KOPT-K1 (cell line): Measurements from ENCODE around the gene SCGB1D1.

Experiments
- H3K27ac ChIP-seq: fragments of 200-600 bp; sonication (generic); 2 replicates; pipeline ENCODE4 v1.5.1; 2016; ENCODE audit warnings: antibody characterized with exemption, mild to moderate bottlenecking, low read depth, low read length; ENCODE audit not compliant: poor library complexity, severe bottlenecking
- H3K36me3 ChIP-seq: fragments of 200-600 bp; sonication (generic); 2 replicates; pipeline ENCODE4 v1.5.1; 2017; ENCODE audit warnings: antibody characterized with exemption, mild to moderate bottlenecking, low read length, moderate library complexity; ENCODE audit not compliant: insufficient read depth
- H3K9me3 ChIP-seq: fragments of 200-600 bp; sonication (generic); 2 replicates; pipeline ENCODE4 v1.5.1; 2017; ENCODE audit warnings: antibody characterized with exemption, low read length, mild to moderate bottlenecking; ENCODE audit not compliant: insufficient read depth, poor library complexity, severe bottlenecking

SCGB1D1 gene

DNA sequence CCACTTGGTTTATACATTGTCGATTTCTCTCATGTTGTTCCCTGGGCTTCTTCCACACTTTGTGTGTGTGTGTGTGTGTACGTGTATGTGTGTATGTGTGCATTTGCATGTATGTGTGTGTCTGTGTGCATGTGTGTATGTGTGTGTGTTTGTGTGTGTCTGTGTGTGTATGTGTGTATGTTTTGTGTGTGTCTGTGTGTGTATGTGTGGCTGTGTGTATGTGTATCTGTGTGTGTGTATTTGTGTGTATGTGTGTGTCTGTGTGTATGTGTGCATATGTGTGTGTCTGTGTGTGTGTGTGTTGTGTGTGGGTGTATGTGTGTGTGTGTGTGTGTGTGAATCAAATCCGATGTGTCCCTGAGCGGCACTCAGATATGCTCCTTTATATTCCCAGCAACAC lies 47.5 kb downstream of the SCGB1D1 start:
- H3K9me3 ChIP-seq = no peaks in the 10 kb centered on the region
- no peaks in the 10 kb centered on the region for H3K36me3 ChIP-seq
- H3K27ac ChIP-seq = no peak overlapping the region

DNA sequence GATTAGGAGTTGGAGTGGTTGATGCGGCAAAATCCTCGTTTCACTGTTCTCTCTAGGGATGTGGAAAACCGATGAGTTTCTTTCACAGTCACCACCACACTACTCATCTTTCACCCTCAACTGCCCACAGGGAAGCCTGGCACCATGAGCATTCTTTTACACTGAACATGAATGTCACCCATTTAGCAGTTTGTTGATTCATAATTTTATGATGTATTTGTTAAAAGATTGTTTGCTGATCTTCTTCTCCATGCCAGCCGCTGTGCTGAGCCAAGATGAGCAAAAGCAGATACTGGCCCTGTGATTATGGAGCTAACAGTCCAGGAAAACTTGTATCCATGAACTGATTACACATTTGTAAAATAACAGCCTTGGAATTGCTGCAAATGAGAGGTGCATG lies 48.1 kb downstream of the SCGB1D1 start:
- Histone ChIP-seq H3K9me3 (no peaks in the 10 kb centered on the region), H3K27ac (no peak overlapping the region), H3K36me3 (no peaks in the 10 kb centered on the region)

DNA sequence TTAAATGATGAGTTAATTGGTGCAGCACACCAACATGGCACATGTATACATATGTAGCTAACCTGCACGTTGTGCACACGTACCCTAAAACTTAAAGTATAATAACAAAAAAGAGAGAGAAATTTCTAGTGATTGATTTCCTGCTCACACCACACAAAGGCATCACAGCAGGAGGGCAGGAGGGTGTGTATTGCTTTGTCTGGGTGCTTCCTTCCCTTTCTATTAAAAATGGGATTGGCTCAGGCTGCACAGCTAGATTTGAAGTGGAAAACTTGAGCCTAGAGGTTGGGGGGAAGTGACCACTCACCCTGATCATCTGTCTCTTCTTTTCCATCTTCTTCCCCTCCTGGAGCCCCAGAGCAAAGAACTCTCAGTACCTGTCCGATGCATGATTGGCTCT lies 51.1 kb downstream of the SCGB1D1 start:
- Histone ChIP-seq H3K36me3 (no peaks in the 10 kb centered on the region), H3K27ac (no peak overlapping the region), H3K9me3 (no peaks in the 10 kb centered on the region)

DNA sequence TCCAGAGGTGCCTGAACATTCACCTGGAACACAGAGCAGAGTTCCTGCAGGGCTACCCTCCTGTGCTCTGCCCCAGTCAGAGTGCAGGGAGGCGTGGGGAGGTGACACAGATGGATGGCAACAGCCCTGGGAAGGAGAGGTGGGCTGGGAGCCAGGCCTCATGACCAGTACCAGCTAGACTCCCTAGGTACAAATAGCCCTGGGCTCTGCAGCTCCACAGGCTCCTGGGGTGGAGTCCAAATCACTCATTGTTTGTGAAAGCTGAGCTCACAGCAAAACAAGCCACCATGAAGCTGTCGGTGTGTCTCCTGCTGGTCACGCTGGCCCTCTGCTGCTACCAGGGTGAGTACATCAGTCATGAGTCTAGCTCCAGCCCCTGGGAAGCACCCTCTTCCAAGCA lies 52.0 kb downstream of the SCGB1D1 start, which contains the start of gene SCGB1D2:
SCGB1D2 (plus strand) TSS at position 219 of the 400 bp plus-strand sequence; CDS start at position 288, 69 bp downstream.
- no peak within 1 kb of the TSS for H3K27ac ChIP-seq
- H3K9me3 ChIP-seq = no peaks in the 10 kb centered on the region
- no peaks in the 10 kb centered on the region for H3K36me3 ChIP-seq
